HG03457 (cell line): ENCODE results near the gene VARS1.

Experiments used
- ATAC-seq: cut with Tn5 transposase; IDR thresholded peaks from one replicate; pipeline ENCODE4 v1.9.1; 2021; ENCODE audit warnings: moderate number of reproducible peaks; ENCODE audit not compliant: unreplicated experiment

VARS1 gene

GRCh38 chr6:31775633-31776484 is 19.7 kb downstream of the VARS1 start:
- no peak for ATAC-seq

- ATAC-seq: no peak
Observed at GRCh38 chr6:31775184-31775583, 20.4 kb downstream of the VARS1 start.

GRCh38 chr6:31771992-31772358 is 23.6 kb downstream of the VARS1 start:
- ATAC-seq: no peak

GRCh38 chr6:31770860-31771259 is 24.7 kb downstream of the VARS1 start:
- no peak for ATAC-seq

DNA sequence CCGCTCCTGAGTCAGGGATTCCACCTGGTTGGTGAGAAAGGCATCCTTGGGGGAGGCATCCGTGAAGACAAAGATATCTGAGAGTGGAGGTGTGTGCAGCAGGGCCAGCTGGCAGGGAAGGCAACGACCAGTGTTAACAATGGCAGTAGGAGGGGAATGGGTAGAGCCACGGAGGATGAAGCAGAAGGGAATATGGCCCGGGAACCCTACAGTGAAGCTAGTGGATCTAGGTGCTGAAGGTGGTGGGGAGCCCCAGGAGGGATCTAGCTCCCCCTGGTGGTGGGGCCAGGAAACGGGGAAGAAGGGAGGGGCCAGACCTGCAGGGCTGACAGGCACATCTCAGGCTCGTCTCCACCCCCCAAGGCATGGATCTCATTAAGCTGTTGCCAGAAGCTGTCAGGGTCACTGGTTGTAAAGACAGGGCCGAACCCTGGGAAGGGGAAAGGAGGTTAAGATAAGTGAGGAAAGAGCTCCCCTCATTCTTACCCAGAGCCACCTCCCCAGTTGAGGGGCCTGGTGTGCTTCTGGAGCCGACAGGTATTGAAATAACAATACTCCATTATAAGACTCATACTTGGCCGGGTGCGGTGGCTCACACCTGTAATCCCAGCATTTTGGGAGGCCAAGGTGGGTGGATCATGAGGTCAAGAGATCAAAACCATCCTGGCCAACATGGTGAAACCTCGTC is 25.7 kb downstream of the VARS1 start:
- no peak for ATAC-seq

DNA sequence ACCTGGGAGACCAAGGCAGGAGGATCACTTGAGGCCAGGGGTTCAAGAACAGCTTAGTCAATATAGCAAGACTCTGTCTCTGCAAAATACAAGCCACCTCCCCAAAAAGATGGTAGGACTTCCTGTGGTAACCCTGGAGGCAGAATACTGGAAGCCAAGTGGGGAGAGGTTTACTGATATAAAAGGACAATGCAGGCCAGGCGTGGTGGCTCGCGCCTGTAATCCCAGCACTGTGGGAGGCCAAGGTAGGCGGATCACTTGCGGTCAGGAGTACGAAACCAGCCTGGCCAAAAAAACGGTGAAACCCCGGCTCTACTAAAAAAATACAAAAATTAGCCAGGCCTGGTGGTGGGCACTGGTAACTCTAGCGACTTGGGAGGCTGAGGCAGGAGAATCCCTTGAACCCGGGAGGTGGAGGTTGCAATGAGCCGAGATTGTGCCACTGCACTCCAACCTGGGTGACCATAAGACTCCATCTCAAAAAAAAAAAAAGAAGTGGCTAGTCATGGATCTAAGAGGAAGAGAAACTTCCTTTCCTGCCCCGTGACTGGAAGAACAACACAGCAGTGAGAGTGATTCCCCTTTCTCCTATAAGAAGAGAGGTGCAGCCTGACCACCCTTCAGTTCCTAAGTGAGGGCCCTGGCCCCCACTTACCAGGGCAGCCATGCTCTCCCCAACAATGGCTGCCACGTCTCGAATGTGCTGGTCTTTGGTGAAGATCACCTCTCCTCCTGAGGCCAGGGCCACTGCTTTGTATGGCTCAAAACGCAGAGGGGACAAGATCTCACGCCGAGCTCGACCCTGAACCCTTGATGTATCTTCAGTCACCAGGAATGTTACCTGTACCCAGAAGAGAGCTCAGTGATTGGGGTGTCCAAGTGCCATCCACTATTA is 26.9 kb downstream of the VARS1 start:
- no peak for ATAC-seq

DNA sequence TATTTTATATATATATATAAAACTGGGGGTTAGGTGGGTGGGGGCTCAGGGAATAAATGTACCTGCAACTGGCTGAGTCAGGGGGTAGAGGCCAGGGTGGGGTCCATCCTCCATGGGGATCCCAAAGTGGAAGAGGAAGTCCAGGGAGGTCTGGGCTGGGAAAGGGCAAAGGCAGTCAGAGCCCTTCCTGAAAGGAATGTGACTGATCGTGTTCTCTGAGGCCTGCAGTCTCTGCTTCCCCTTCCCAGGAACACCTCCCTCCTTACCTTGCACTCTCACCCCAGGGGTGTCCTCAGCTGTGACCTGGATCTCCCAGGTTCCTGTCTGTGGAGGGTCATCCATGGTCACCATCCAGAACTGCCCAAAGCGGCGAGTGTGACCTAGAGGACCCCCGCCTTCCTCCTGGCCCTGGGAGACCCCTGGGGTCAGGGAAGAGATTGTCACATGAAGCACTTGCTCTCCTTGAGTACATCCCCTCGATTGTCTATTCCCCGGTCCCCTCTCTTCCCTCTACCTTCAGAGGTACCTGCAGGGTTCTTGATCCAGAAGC is 28.4 kb downstream of the VARS1 start:
- ATAC-seq: no peak

- ATAC-seq: no peak
Observed at GRCh38 chr6:31765910-31766794, 29.4 kb downstream of the VARS1 start.

DNA sequence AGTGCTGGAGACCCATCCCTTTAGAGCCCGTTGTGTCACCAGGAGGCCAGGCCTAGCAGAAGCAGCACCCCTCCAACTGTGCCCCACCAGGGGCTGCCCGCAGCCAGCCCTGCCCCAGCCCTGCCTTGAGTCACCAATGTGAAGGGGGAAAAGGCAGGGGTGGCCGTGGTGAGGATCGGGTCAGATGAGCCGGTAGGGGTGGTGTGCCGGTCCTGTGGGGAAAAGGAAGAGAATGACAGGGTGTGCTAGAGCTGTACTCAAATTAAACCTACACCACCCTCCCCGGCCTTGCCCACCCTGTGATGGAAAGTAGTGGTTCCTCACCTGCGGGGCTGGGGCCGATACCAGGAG is 30.0 kb downstream of the VARS1 start:
- no peak for ATAC-seq

DNA sequence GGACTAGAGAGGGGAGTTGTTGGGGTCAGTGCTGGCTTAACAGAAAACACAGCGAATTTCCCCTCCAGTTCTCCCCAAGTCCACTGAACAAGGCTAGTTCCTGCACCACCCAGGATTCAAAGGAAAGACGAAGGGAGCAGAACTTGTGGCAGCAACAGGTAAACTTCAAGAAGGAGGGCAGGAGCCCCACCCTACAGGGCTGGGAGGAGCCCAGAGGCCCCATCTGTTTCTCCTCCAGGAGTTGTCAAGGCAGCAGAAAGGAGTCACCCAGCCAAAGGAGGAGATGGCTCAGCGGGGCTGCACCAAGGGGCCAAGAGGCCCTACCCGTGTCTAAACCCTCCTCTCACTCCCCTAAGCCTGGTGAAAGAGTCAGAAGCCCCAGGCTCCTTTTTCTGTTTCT is 31.4 kb downstream of the VARS1 start:
- ATAC-seq: no peak

DNA sequence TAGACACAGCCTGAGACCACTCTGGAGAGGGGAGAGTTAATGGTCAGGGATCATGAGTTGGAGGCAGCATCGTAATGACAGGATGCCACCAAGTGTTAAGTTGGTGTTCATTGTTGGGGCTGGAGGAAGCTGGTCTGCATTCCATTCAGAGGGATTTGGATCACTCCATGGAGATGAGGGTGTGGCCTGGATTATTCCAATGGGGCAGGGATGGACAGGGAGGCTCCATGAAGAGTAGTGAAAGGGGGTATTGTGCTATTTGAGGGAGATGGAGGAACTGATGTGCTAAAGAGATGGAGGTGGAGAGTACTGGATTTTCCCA is 32.0 kb downstream of the VARS1 start:
- no peak for ATAC-seq

DNA sequence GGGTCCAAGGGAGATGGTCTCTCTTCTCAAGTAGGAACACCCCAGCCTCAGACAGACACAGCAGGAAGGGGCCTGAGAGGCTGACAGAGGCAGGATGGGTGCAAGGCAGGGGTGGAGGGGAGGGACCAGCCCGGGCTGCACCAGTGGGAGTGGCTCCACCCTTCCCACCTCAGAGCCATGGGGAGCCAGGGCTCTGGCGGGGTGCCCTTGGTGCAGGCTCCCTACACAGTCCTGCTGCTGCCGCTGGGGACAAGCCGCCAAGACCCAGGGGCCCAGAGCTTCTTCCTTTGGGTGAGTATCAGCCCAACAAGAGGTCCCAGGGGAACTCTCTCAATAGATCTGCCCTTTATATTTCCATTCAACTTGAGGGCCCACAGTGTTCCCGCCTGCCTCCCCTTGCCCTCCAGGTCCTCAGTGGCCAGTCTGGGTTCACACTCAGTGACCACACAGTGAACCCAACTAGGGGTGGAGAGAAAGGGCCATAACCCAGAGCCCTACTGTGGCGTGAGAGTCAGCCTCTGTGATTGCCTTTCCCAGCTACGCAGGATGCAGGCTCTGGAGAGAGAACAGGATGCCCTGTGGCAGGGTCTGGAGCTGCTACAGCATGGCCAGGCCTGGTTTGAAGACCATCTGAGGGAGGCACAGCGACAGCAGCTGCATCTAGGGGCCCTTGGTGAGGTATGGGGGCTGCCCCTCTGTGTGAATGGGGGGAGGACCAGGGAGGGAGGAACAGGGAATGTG is 32.5 kb downstream of the VARS1 start:
- no peak for ATAC-seq

DNA sequence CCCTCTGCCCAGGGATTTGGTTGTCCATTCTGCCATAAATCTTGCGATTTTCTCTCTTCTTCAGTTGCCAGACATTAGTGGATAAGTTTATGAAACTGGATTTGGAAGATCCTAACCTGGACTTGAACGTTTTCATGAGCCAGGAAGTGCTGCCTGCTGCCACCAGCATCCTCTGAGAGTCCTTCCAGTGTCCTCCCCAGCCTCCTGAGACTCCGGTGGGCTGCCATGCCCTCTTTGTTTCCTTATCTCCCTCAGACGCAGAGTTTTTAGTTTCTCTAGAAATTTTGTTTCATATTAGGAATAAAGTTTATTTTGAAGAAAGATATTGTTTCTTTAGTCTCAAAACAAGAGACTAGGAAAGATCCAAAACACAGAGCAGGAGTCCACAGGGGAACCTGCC is 33.2 kb downstream of the VARS1 start, which contains the start of gene SAPCD1:
TSS of gene SAPCD1 (plus strand) at position 301 of the 400 bp plus-strand sequence. CDS start 399 bp downstream, outside the sequence.
- ATAC-seq: no peak

DNA sequence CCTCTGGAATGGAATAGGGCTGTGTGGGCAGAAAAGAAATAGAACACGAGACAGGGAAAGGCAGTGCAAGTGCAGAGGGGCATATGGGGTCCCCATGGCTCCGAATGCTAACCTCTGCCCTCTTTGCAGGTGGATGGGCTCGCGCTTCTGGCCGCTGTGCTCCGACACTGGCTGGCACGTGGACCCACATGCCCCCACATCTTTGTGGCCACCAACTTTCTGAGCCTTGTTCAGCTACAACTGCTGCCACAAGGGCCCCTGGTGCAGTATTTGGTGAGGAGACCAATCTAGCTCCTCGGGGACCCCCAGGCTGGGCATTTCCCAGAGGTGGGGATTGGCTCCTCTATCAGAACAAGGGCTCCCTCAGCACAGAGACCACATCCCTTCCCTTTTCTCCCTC is 34.2 kb downstream of the VARS1 start:
- ATAC-seq: no peak

DNA sequence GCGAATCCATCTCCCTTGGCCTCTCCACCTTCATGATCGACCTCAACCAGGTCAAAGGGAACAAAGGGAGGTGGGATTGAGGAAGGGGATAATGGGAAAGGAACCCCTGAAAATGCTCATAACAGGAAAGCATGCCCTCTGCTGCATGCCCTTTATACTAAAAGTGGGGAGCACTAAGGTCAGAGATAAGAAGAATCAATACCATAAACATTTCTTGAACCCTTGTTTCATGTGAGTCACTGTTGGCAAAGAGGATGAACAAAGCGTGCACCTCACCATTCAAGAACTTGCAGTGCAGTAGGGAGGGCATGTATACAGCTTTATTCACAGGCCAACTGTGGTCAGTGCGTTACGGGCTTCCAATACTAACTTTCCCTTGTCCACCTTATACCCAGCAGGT is 34.8 kb downstream of the VARS1 start:
- ATAC-seq: no peak

DNA sequence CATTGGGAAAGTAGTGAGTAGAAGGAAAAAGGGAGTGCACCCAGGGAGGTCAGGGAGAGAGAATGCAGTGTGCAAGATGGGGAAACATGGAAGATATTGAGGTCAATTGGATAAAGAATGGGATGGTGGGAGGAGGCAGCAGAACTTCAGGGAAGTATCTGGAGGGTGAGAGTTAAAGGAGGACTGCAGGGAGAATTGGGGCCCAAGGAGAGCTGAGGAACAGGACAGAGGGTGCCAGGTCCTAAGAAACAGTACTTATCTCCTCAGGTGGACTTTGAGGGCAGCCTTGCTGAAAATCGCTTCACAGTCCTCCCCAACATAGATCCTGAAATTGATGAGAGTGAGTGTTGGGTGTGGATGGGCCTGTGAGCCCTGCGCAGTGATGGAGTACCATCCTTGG is 37.3 kb downstream of the VARS1 start:
- ATAC-seq: no peak

DNA sequence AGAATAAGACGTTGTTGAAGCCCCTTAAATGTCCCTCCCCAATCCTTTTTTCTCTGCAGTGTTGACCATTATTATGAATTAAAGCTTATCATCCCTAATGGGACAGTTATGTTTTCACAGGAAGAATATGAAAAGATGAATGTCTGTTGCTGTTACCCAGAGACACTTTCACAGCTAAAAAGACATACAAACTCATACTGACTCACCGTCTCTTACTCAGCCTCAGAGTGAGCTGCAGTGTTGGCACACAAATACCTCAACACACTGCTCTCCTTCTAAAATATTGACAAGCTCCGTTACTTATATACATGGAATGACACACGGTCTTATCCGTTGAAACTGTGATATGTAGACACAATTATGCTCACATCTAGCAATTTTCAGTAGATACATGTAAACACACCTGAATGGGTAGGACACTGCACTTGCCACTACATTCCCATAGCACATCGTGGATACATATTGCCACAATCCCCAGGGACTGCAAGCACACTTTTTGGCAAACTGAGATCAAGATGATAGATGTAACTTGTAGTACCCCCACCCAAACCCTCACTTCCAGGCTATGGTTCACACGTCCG is 42.7 kb downstream of the VARS1 start:
- no peak for ATAC-seq

- ATAC-seq: no peak
Observed at GRCh38 chr6:31750411-31751022, 45.0 kb downstream of the VARS1 start.
